ENCODE results near the gene RPS21. TPM values are rescaled to one million over a fixed set of nuclear protein-coding genes. Genes with fewer than 3 reads are reported as not detected.

The RPS21 gene
- total RNA-seq, 1 donor from 2014 or later, result 1,089 TPM

GRCh38 chr20:62393830-62394229 is 6.9 kb downstream of the RPS21 start:
- H3K4me1 Mint-ChIP-seq, result peaks cover under 1% of the 10 kb centered on the region
- no peaks in the 10 kb centered on the region for H3K27me3 Mint-ChIP-seq (ENCODE audit: low read depth)
- H3K27ac Mint-ChIP-seq, result no peak overlapping the region
- H3K4me3 Mint-ChIP-seq, result no peak overlapping the region
- peaks cover 11% of the 10 kb centered on the region for H3K36me3 Mint-ChIP-seq
- TF ChIP-seq CTCF (IDR thresholded peaks at IDR 0.05; ENCODE audit: unreplicated experiment), result no peak
- DNase-seq (ENCODE audit: low spot score in 2 of 2, unreplicated experiment in 2 of 2), result no peak
- no peaks in the 10 kb centered on the region for H3K9me3 Mint-ChIP-seq

GRCh38 chr20:62394248-62395245 is 7.6 kb downstream of the RPS21 start:
- no peaks in the 10 kb centered on the region for H3K9me3 Mint-ChIP-seq
- no peak overlapping the region for H3K27ac Mint-ChIP-seq
- no peak for DNase-seq (ENCODE audit: low spot score in 2 of 2, unreplicated experiment in 2 of 2)
- H3K36me3 Mint-ChIP-seq, result peaks cover 11% of the 10 kb centered on the region
- TF ChIP-seq CTCF (IDR thresholded peaks at IDR 0.05; ENCODE audit: unreplicated experiment), result no peak
- no peak overlapping the region for H3K4me3 Mint-ChIP-seq
- H3K27me3 Mint-ChIP-seq (ENCODE audit: low read depth), result no peaks in the 10 kb centered on the region
- no peaks in the 10 kb centered on the region for H3K4me1 Mint-ChIP-seq

GRCh38 chr20:62395311-62396242 is 8.7 kb downstream of the RPS21 start:
- Mint-ChIP-seq H3K27ac (no peak overlapping the region), H3K36me3 (peaks cover 8% of the 10 kb centered on the region), H3K4me3 (no peak overlapping the region), H3K9me3 (no peaks in the 10 kb centered on the region), H3K4me1 (no peaks in the 10 kb centered on the region), H3K27me3 (ENCODE audit: low read depth) (no peaks in the 10 kb centered on the region)
- DNase-seq (ENCODE audit: low spot score in 2 of 2, unreplicated experiment in 2 of 2), result no peak
- no peak for TF ChIP-seq CTCF (IDR thresholded peaks at IDR 0.05; ENCODE audit: unreplicated experiment)

- DNase-seq (ENCODE audit: low spot score in 2 of 2, unreplicated experiment in 2 of 2), result no peak
- no peaks in the 10 kb centered on the region for H3K27me3 Mint-ChIP-seq (ENCODE audit: low read depth)
- H3K4me3 Mint-ChIP-seq, result no peak overlapping the region
- TF ChIP-seq CTCF (IDR thresholded peaks at IDR 0.05; ENCODE audit: unreplicated experiment), result no peak
- peaks cover 8% of the 10 kb centered on the region for H3K36me3 Mint-ChIP-seq
- no peak overlapping the region for H3K27ac Mint-ChIP-seq
- H3K4me1 Mint-ChIP-seq, result no peaks in the 10 kb centered on the region
- H3K9me3 Mint-ChIP-seq, result no peaks in the 10 kb centered on the region
Measured at GRCh38 chr20:62396367-62397239, 9.7 kb downstream of the RPS21 start.

Data from mesothelial cell of epicardium (in vitro differentiated cells).